GM21737 (cell line): ENCODE measurements around the gene AGTR1.
"Not testable (repeated sequence)": the region's sequence is repeated elsewhere in the genome, so short reads cannot be mapped to it uniquely, and the experiment has no call there.

ENCODE experiments used
- ATAC-seq: cut with Tn5 transposase; IDR thresholded peaks from one replicate; pipeline ENCODE4 v1.9.1; 2021; ENCODE audit warnings: mild to moderate bottlenecking, moderate library complexity; ENCODE audit not compliant: unreplicated experiment

AGTR1 gene

GRCh38 chr3:148757238-148758215, 59.8 kb downstream of the AGTR1 start:
- ATAC-seq, result no peak

- ATAC-seq, result no peak
Measured at GRCh38 chr3:148758303-148758884, 60.7 kb downstream of the AGTR1 start.

DNA sequence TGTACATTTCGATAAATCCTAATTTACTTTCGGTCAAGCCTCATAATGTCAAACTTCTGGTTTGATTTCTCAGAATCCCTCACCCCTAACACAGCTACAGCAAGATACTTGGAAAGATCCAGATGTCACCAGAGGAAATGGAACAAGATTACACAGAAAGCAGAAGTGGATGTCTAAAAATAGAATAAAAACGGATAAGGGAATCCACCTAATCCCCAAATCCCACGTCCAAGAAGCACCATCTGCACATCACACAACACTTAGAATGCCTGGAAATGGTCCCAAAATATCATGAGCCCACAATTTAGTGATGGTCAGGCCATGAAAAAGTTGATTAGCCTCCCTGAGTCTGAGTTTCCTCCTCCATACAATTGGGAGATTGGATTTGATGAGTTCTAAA, 61.7 kb downstream of the AGTR1 start:
- ATAC-seq, result no peak

- ATAC-seq, result no peak
Measured at GRCh38 chr3:148763156-148763680, 65.5 kb downstream of the AGTR1 start.

- no peak for ATAC-seq
Measured at GRCh38 chr3:148763986-148764935, 66.6 kb downstream of the AGTR1 start.

DNA sequence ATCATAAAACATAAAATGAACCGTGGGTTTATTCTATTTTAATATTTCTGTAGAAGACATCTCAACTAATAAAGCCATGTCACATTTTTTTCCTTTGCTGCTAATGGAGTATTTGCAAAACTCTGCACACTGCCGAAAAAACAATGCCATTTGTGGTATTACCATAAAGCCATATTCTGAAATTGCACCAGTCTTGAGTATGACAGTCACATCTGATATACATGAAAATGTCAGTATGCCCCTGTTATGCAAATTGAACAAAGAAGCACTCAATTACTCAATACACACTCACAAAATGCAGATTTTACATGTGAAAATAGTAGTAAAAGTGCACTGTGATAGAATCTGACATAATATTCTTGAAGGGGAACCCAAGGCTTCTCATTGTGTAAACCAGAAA, 74.7 kb downstream of the AGTR1 start:
- no peak for ATAC-seq

DNA sequence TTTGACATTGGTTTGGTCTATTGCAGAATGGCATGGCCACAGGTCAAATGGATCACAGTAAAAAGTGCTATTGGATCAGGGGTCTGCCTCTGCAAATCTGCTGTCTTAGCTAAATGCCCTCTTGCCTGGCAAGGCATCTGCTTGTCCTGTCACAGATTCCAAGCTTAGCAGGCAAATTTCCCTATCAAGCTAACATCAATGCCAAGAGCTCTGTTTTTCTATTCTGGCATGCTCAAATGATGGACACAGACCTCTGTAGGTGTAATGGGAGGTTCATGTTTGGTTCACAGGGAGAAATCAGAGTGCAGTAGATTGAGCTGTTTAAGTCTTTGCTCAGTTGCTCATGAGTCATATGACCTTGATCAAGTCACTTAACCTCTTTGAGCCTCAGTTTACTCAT, 75.1 kb downstream of the AGTR1 start:
- ATAC-seq, result no peak

DNA sequence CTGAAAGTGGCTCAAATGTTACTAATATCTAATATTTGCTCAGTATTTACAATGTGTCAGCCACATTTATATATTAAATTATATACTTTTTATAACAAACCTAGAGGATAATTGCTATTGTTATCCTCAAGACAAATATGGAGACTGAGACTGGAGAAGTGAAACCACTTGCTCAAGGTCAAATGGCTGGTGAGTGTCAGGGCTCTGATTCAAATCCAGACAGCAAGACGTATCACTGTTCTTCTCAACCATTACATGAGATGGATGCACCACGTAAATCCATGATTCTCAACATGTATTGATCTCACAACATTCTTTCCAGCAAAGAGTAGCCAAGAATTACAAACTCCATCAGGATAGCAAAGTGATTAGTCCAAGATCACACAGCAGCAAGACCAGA, 76.1 kb downstream of the AGTR1 start:
- ATAC-seq, result no peak

DNA sequence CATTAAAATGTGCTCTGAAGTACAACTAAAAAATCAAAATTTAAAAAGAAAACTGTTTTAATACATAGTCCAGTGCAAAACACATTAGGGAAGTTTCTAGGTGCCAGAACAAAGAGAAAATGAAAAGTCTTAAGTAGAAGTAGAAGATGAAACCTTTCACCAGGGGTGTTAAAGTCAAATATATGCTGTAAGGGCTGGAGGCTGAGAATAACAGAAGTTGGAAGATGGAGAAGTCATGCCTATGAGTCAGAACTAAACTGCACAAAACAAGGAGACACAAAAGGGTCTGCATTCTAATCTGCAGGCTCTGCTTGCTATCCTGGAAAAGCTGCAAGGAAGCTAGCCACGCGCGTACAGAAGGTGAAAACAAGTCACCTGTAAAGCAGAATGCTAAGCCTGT, 81.2 kb downstream of the AGTR1 start:
- ATAC-seq, result no peak

GRCh38 chr3:148785026-148785425, 87.3 kb downstream of the AGTR1 start:
- ATAC-seq, result not testable (repeated sequence)

- not testable (repeated sequence) for ATAC-seq
Measured at GRCh38 chr3:148786159-148786558, 88.5 kb downstream of the AGTR1 start.

- no peak for ATAC-seq
Measured at GRCh38 chr3:148789146-148789545, 91.4 kb downstream of the AGTR1 start.

GRCh38 chr3:148789906-148790305, 92.2 kb downstream of the AGTR1 start:
- ATAC-seq, result no peak

DNA sequence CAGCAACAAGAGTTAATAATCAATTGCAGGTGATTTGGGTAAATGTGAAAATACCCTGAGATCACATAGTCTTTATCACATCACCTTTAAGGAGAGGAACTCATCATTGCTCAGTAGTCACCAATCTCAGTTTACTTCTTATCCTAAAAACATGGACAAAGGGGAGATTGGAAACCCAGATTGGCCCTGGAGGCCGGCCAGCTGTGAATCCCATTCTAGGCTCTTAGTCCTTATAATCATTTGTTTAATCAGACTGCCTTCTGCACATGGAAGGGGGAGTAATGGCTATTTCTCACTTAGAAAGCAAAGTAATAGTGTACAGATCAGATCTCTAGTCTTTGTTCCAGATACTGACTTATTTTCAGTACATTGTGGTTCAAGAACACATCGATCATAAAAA, 92.7 kb downstream of the AGTR1 start:
- no peak for ATAC-seq

DNA sequence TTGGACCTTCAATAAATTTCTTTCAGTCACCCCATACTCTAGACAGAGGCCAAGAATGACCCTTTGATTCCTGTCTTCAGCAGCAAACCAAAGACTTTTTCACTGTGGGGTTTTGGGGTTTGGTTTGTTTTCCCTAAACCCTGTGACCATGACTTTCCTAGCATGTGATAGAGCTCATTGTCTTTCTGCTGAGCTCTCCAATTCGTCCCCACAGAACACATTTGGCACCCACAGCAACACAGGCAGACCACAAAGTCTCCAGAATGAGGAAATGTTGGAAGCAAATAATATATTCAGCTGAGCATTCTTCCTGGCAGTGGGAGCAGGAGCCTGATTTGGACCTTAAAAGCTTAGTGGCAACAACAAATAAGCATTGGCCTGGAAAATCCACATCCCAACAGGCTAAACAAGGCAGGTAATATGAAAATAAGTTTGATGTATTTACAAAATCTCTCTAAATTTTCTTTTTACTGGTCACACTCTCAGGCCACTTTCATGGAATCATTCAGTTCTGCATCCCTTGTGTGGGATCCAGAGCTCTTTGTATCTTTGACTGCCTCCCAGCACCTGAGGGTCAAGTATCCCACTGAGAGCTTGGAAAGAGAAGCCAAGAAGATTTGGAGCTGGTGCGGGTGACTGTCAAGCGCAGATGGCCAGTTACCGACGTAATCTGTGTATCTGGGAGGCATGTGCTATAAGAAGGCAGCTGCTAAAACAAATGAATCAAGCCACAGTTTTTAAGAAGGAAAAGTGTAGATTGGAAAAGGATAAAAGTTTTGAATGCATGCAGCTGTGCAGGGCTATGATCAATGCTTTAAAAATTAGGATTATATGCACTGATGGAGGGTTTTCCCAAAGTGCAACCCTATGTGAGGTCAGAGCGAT, 93.4 kb downstream of the AGTR1 start:
- no peak for ATAC-seq

DNA sequence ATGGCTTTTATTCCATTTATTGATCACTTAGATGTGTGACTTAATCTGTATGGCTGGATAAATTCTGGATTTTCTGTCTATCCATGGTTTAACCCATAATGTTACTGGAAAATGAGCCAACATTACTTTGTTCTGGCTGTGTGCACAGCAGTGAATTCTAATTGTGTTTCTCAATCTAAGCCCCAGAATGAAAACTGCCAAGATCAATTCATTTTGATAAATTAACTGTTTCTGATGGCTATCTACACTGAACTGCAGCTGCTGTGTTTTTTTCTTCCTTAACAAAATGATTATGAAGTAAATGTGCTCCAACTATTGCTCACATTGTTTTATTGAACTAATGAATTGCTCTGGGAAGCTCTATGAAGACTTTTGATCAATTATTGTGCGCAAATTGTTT, 94.2 kb downstream of the AGTR1 start:
- ATAC-seq, result no peak

- no peak for ATAC-seq
Measured at GRCh38 chr3:148792516-148792915, 94.8 kb downstream of the AGTR1 start.
